Mesenchymal stem cell (in vitro differentiated cells and primary cell): Measurements from ENCODE around the gene SULT6B1.

Experiments
- DNase-seq: peaks from one replicate; pipeline ENCODE4 v3.0.0-alpha.2; 2013
- H2AFZ ChIP-seq: one replicate; pipeline ENCODE4 v1.6.1; 2013; ENCODE audit warnings: low read depth, mild to moderate bottlenecking, control low read depth, inconsistent platforms, low read length, moderate library complexity
- H2AK5ac ChIP-seq: 2 replicates; pipeline ENCODE4 v1.6.1; 2013; ENCODE audit warnings: low read length, moderate library complexity, mild to moderate bottlenecking, inconsistent platforms; ENCODE audit not compliant: severe bottlenecking
- H2BK120ac ChIP-seq: one replicate; pipeline ENCODE4 v1.6.1; 2013; ENCODE audit warnings: low read depth, mild to moderate bottlenecking, inconsistent platforms, low read length, moderate library complexity
- H2BK12ac ChIP-seq, 2 experiments: one replicate each; pipeline ENCODE4 v1.6.1; 2013; ENCODE audit warnings: inconsistent platforms in 2 of 2, low read length in 2 of 2, mild to moderate bottlenecking in 2 of 2, moderate library complexity in 2 of 2, control low read depth in 1 of 2
- H2BK15ac ChIP-seq: one replicate; pipeline ENCODE4 v1.6.1; 2013; ENCODE audit warnings: mild to moderate bottlenecking, low read depth, inconsistent platforms; ENCODE audit not compliant: poor library complexity, severe bottlenecking
- H2BK5ac ChIP-seq: 2 replicates; pipeline ENCODE4 v1.6.1; 2013; ENCODE audit warnings: low read depth, mild to moderate bottlenecking, low read length, control low read depth, inconsistent platforms; ENCODE audit not compliant: poor library complexity, severe bottlenecking
- H3K14ac ChIP-seq, 2 experiments: one replicate each; pipeline ENCODE4 v1.6.1; 2013; ENCODE audit warnings: inconsistent platforms in 2 of 2, low read length in 2 of 2, control low read depth in 1 of 2, mild to moderate bottlenecking in 1 of 2, moderate library complexity in 1 of 2
- H3K18ac ChIP-seq, 2 experiments: one replicate each; pipeline ENCODE4 v1.6.1; 2013; ENCODE audit warnings: inconsistent platforms in 2 of 2, low read length in 2 of 2, control low read depth in 1 of 2, low read depth in 1 of 2, mild to moderate bottlenecking in 1 of 2
- H3K23ac ChIP-seq, 2 experiments: one replicate each; pipeline ENCODE4 v1.6.1; 2013; ENCODE audit warnings: inconsistent platforms in 2 of 2, low read length in 2 of 2, mild to moderate bottlenecking in 2 of 2, moderate library complexity in 2 of 2, control low read depth in 1 of 2
- H3K27ac ChIP-seq: 2 replicates; pipeline ENCODE4 v1.5.1; 2013; ENCODE audit warnings: mild to moderate bottlenecking, moderate library complexity, low read length, control low read depth, inconsistent platforms; ENCODE audit not compliant: poor library complexity, severe bottlenecking
- H3K27me3 ChIP-seq, 2 experiments: 2 replicates each; pipeline versions ENCODE4 v1.6.1 to v1.7.0; 2013; ENCODE audit warnings: low read length in 2 of 2, mild to moderate bottlenecking in 2 of 2, moderate library complexity in 2 of 2, control low read depth in 1 of 2, inconsistent platforms in 1 of 2; ENCODE audit not compliant: control insufficient read depth in 1 of 2, insufficient read depth in 1 of 2
- H3K36me3 ChIP-seq, 2 experiments: 2 replicates each; pipeline versions ENCODE4 v1.6.1 to v1.7.0; 2013; ENCODE audit warnings: low read length in 2 of 2, control low read depth in 1 of 2, inconsistent platforms in 1 of 2, low read depth in 1 of 2, mild to moderate bottlenecking in 1 of 2; ENCODE audit not compliant: insufficient read depth in 2 of 2, control insufficient read depth in 1 of 2
- H3K4ac ChIP-seq, 2 experiments: one replicate each; pipeline ENCODE4 v1.6.1; 2013; ENCODE audit warnings: inconsistent platforms in 2 of 2, low read length in 2 of 2, mild to moderate bottlenecking in 2 of 2, moderate library complexity in 2 of 2, control low read depth in 1 of 2, low read depth in 1 of 2
- H3K4me1 ChIP-seq: 2 replicates; pipeline ENCODE4 v1.6.1; 2013; ENCODE audit warnings: low read depth, low read length, control low read depth; ENCODE audit not compliant: control insufficient read depth, insufficient read depth
- H3K4me2 ChIP-seq: 2 replicates; pipeline ENCODE4 v1.6.1; 2013; ENCODE audit warnings: low read length, mild to moderate bottlenecking, inconsistent platforms; ENCODE audit not compliant: poor library complexity, severe bottlenecking
- H3K4me3 ChIP-seq, 2 experiments: 2 replicates each; pipeline versions ENCODE4 v1.5.1 to v1.7.0; 2013; ENCODE audit warnings: low read length in 2 of 2, mild to moderate bottlenecking in 2 of 2, control low read depth in 1 of 2, low read depth in 1 of 2; ENCODE audit not compliant: insufficient read depth in 1 of 2
- H3K79me1 ChIP-seq: replicated peaks from 2 replicates; pipeline ENCODE4 v1.6.1; 2013; ENCODE audit warnings: mild to moderate bottlenecking, control low read depth, low read length, inconsistent platforms; ENCODE audit not compliant: poor library complexity, severe bottlenecking
- H3K9ac ChIP-seq: 2 replicates; pipeline ENCODE4 v1.7.0; 2013; ENCODE audit warnings: mild to moderate bottlenecking, low read length, moderate library complexity
- H3K9me3 ChIP-seq: 2 replicates; pipeline ENCODE4 v1.7.0; 2013; ENCODE audit warnings: mild to moderate bottlenecking, low read length; ENCODE audit not compliant: control insufficient read depth
- H4K8ac ChIP-seq: one replicate; pipeline ENCODE4 v1.6.1; 2013; ENCODE audit warnings: inconsistent platforms, mild to moderate bottlenecking, low read length, moderate library complexity
- H4K91ac ChIP-seq: one replicate; pipeline ENCODE4 v1.6.1; 2013; ENCODE audit warnings: mild to moderate bottlenecking, low read length, inconsistent platforms
- WGBS: methylation state at CpG from one replicate; pipeline ENCODE4 v1.1.7; 2013; ENCODE audit warnings: mixed read lengths; 5-methylcytosine and 5-hydroxymethylcytosine counted together

SULT6B1 gene

GRCh38 chr2:37191747-37192146 is 3.3 kb upstream of the SULT6B1 start:
- 81% methylated on average over 6 of the region's 6 CpGs for WGBS
- no peak overlapping the region for H3K27ac ChIP-seq
- no peaks in the 10 kb centered on the region for H3K27me3 ChIP-seq

GRCh38 chr2:37191253-37191652 is 2.8 kb upstream of the SULT6B1 start:
- no peak overlapping the region for H4K8ac ChIP-seq
- no peak for DNase-seq
- no peak overlapping the region for H3K18ac ChIP-seq
- no peaks in the 10 kb centered on the region for H3K27me3 ChIP-seq
- H3K9ac ChIP-seq: no peak overlapping the region
- H2BK5ac ChIP-seq: no peak overlapping the region
- H4K91ac ChIP-seq: no peak overlapping the region
- no peak overlapping the region for H2BK12ac ChIP-seq
- H2AFZ ChIP-seq: no peak overlapping the region
- H3K79me1 ChIP-seq: no peaks in the 10 kb centered on the region
- H3K23ac ChIP-seq: no peak overlapping the region
- no peak overlapping the region for H3K27ac ChIP-seq
- 80% methylated on average over 4 of the region's 4 CpGs for WGBS
- H2AK5ac ChIP-seq: no peak overlapping the region
- no peak overlapping the region for H3K4ac ChIP-seq
- no peak overlapping the region for H2BK120ac ChIP-seq
- no peaks in the 10 kb centered on the region for H3K9me3 ChIP-seq
- no peak overlapping the region for H3K4me2 ChIP-seq
- no peak overlapping the region for H3K14ac ChIP-seq
- H3K36me3 ChIP-seq: no peaks in the 10 kb centered on the region
- no peak overlapping the region for H3K4me3 ChIP-seq
- no peak overlapping the region for H2BK15ac ChIP-seq
- H3K4me1 ChIP-seq: peaks cover 9% of the 10 kb centered on the region

More at GRCh38 chr2:37191747-37192146, 3.3 kb upstream of the SULT6B1 start:
- Histone ChIP-seq H4K91ac (no peak overlapping the region), H3K4me1 (peaks cover 9% of the 10 kb centered on the region), H3K4ac (no peak overlapping the region), H3K14ac (no peak overlapping the region), H2AK5ac (no peak overlapping the region), H3K9me3 (no peaks in the 10 kb centered on the region), H2BK120ac (no peak overlapping the region), H2BK12ac (no peak overlapping the region), H3K79me1 (no peaks in the 10 kb centered on the region), H3K4me3 (no peak overlapping the region), H3K18ac (no peak overlapping the region), H4K8ac (no peak overlapping the region), H3K36me3 (no peaks in the 10 kb centered on the region), H2BK5ac (no peak overlapping the region), H2AFZ (no peak overlapping the region), H2BK15ac (no peak overlapping the region), H3K4me2 (no peak overlapping the region), H3K23ac (no peak overlapping the region), H3K9ac (no peak overlapping the region)
- DNase-seq: no peak

GRCh38 chr2:37190290-37190689 is 1.8 kb upstream of the SULT6B1 start:
- Histone ChIP-seq H3K14ac (no peak overlapping the region), H4K91ac (no peak overlapping the region), H3K79me1 (no peaks in the 10 kb centered on the region), H2BK5ac (no peak overlapping the region), H3K4me3 (no peak overlapping the region), H3K4me2 (no peak overlapping the region), H3K27ac (no peak overlapping the region), H2AFZ (no peak overlapping the region), H4K8ac (no peak overlapping the region), H2BK120ac (no peak overlapping the region), H3K9ac (no peak overlapping the region), H3K23ac (no peak overlapping the region), H3K9me3 (no peaks in the 10 kb centered on the region), H2AK5ac (no peak overlapping the region), H3K4ac (no peak overlapping the region), H3K18ac (no peak overlapping the region), H2BK15ac (no peak overlapping the region), H2BK12ac (no peak overlapping the region), H3K4me1 (peaks cover 9% of the 10 kb centered on the region), H3K27me3 (no peaks in the 10 kb centered on the region), H3K36me3 (no peaks in the 10 kb centered on the region)
- DNase-seq: no peak
- WGBS: 91% methylated on average over 4 of the region's 4 CpGs

GRCh38 chr2:37189452-37190153 is 1.1 kb upstream of the SULT6B1 start:
- Histone ChIP-seq H3K4ac (peak overlapping the region in 1 of 2 experiments; percentile 35), H3K14ac (no peak overlapping the region), H3K4me1 (peaks cover 9% of the 10 kb centered on the region), H3K36me3 (no peaks in the 10 kb centered on the region), H3K79me1 (no peaks in the 10 kb centered on the region), H3K18ac (peak overlapping the region; percentile 7 to 9), H3K9ac (peak overlapping the region; percentile 18), H4K91ac (peak overlapping the region; percentile 58), H2BK120ac (no peak overlapping the region), H3K9me3 (no peaks in the 10 kb centered on the region), H2BK15ac (no peak overlapping the region), H3K27me3 (no peaks in the 10 kb centered on the region), H3K4me3 (no peak overlapping the region), H4K8ac (peak overlapping the region; percentile 59), H2BK12ac (peak overlapping the region in 1 of 2 experiments; percentile 21), H3K27ac (peak overlapping the region; percentile 38), H2AK5ac (no peak overlapping the region), H2BK5ac (no peak overlapping the region), H2AFZ (no peak overlapping the region), H3K23ac (no peak overlapping the region), H3K4me2 (no peak overlapping the region)
- 76% methylated on average over 5 of the region's 6 CpGs for WGBS
- DNase-seq: peak; percentile 83
